CD4-positive, alpha-beta T cell treated with Interleukin-10 for 1 hour (primary cell): ENCODE results near the gene MAPKAPK2.

ENCODE experiments used
- DNase-seq: peaks from one replicate; pipeline ENCODE4 v3.0.0-alpha.2; 2020

Gene MAPKAPK2

GRCh38 chr1:206685334-206685768 is 646 bp downstream of the MAPKAPK2 start:
- peak; percentile 35 for DNase-seq

DNA sequence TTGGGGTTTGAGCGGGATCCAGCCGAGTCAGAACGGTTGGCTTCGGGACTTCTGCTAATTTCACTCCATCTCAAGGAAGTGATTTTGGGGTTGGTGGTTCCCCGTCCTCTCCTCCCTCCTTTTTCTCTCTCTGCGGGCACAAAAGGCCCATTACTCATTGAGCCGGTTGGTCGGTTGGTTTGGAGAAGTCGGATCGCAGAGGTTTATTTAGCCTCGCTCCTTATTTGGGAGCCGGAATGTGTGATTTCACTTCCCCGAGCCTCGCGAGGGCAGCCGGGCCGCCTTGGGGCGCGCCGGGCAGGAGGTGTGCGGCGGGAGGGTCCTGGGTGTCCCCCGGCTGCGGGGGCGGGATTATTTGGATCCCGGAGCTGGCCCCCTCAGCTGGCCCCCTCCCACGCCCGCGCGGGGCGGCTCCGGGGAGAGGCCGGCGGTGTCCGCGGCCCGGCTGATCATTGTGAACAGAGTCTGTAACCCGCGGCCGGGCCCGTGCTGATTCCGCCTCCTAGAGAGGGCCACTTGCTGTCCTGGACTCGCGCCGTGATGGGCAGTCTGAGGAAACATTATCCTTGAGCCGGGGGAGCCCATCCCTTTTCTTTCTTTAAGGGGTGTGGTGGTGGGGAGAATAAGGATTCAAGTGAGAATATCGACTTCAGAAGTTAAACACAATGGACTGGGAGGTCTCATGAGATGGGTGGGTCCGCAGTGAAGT is 1.2 kb downstream of the MAPKAPK2 start:
- peak; percentile 67 for DNase-seq

DNA sequence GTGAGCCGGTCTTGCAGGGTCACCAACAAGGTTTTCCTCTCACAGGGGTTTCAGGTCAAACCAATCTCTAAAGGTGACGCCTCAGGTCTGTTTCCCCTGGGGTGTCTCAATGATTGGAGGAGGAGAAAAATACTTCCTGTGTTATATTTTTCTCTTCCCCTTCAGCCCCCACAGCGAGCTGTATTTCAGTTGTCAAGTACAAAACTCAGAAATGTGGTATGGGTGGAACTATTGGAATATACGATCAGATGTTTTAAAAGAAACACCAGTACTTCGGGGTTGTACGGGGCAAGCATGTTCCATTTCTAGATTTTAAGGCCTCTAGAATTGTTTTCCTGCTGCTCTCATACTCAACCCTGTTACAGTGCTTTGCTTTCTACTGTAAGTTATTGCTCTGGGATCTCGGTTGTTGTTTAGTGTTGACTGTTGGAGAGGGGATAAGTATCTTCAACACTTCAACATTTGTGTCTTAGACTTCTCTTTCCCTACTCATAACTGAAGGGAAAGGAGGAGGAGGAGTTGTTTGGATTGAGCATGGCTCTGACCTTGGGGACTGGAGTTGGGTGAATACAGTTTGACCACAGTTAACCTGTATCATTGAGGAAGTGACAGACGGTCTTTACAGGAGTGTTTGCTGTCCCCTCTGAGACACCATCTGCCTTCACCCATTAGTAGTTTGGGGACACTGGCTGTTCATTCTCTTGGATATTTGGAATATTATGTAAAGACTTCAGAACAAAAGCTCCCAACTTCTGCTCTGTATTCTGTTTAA is 2.0 kb downstream of the MAPKAPK2 start:
- peak; percentile 67 for DNase-seq

- no peak for DNase-seq
Observed at GRCh38 chr1:206687251-206687914, 2.7 kb downstream of the MAPKAPK2 start.

DNA sequence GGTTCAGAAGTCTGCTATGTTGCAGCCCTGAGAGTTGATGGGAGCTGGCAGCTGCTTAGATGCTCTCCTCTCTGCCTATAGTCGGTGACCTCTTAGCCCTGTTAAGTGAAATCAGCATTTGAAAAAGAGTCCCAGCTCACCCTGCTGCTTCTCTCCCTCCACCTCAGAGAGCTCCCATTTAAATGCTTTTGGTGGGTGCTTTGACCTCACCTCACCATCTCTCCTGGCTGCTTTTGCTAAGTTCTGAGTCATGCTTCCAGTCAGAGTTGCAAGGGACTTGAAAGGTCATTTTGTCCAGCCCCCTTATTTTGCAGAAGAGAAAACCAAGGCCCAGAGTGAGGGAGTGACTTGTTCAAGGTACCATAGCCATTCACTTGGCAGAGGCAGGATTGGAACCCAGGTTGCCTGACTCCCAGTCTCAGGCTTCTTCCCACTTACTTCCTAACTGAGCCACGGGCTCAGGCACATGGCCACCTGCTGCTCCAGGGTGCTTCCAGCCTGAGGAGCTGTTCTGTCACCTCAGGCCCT is 3.3 kb downstream of the MAPKAPK2 start:
- DNase-seq, result no peak

- DNase-seq, result no peak
Observed at GRCh38 chr1:206690516-206690915, 5.8 kb downstream of the MAPKAPK2 start.

- no peak for DNase-seq
Observed at GRCh38 chr1:206691604-206692003, 6.9 kb downstream of the MAPKAPK2 start.

DNA sequence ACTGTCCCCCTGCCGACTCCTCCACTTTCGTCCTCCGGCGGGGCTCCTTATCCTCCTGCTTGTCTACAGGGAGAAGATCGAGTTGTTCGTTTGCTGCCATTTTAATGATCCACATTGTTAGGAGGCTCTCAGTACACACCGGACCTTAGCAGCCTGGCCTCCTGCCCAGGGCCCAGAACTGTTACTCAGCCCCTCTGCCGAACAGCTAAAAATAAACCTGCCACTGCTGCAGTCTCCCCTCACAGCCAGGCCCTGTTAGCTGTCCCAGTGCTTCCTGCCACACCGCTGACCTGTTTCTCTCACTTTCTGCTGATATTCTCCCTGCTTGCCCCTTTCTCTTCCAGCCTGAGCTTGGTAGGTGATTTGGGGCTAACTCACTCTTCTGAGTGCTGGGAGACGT is 8.3 kb downstream of the MAPKAPK2 start:
- no peak for DNase-seq

- no peak for DNase-seq
Observed at GRCh38 chr1:206693592-206693991, 8.9 kb downstream of the MAPKAPK2 start.

GRCh38 chr1:206694171-206695124 is 9.7 kb downstream of the MAPKAPK2 start:
- DNase-seq, result no peak

- DNase-seq, result no peak
Observed at GRCh38 chr1:206695733-206696132, 11.0 kb downstream of the MAPKAPK2 start.

- no peak for DNase-seq
Observed at GRCh38 chr1:206696812-206697585, 12.3 kb downstream of the MAPKAPK2 start.

- no peak for DNase-seq
Observed at GRCh38 chr1:206698011-206698410, 13.3 kb downstream of the MAPKAPK2 start.

DNA sequence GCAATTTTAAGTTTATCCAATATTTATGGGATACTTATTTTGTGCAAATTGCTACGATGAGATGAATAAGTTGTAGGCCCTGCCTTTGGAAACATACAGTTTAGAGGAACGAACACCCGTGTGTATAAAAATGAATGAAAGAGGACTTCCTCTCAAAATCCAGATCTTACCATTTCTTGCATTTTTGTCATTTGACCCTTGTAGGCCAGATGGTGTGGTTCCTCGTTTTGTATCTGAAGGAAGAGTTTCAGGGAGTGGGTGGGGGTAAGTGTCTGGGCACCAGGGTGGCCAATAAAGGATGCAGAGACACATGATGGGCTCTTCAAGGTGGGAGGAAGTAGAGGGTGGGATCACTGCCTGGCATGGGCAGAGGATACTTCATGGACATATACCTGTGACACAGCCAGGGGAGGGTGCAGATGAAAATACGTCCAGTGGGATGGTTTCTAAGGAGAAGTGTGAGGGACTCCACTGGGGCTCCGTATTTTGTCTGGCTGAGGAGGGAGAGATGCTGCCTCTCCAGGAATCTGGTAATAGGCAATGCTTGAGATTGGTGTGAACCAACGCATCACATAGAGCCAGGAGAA is 14.4 kb downstream of the MAPKAPK2 start:
- no peak for DNase-seq

GRCh38 chr1:206699626-206700025 is 14.9 kb downstream of the MAPKAPK2 start:
- no peak for DNase-seq

- no peak for DNase-seq
Observed at GRCh38 chr1:206700445-206701036, 15.8 kb downstream of the MAPKAPK2 start.

DNA sequence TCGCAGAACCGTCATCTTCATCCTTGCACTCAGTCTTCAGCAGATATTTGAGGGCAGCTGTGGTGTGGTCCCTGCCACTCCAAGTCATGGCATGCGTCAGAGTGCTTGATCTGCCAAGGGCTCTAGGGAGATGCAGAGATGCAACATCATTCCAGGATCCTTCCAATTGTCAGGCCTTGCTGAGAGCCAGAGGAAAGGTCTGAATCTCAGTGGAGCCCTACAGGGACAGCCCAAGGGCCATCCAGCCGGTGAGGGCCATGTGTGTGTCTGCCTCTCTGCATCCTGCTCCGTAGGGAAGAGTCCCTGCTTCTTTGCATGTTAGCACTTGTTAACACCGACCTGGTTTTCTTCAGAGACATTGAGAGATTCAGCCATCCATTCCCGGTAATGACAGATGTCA is 17.6 kb downstream of the MAPKAPK2 start:
- DNase-seq, result no peak

- no peak for DNase-seq
Observed at GRCh38 chr1:206702803-206703202, 18.1 kb downstream of the MAPKAPK2 start.

- DNase-seq, result peak; percentile 70
Observed at GRCh38 chr1:206703661-206704060, 19.0 kb downstream of the MAPKAPK2 start.

DNA sequence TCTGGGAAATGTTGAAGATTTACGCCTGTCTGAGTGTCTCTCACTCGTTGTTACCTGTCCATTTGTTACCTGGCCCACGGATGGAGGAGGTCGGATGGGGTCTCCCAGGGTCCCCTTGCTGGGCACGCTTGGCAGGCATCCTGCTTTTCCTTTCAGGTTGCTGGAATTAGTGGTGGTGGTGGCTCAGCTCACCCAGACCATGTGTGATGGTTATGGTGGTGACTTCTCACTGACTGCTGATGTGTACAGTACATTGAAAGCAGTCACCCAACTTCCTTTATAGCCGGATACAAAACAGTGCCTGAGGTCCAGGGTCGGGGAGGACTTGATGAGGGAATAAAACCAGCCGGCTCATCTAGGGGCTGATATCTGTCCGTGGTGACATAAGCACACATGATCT is 19.5 kb downstream of the MAPKAPK2 start:
- no peak for DNase-seq

GRCh38 chr1:206705191-206705590 is 20.5 kb downstream of the MAPKAPK2 start:
- DNase-seq, result no peak
